Panc1 (cell line): ENCODE results near the gene ZP4. TPM values are rescaled to one million over a fixed set of nuclear protein-coding genes. Genes with fewer than 3 reads are reported as not detected.

Experiments
- ATAC-seq: fragments of 200-7000 bp; cut with Tn5 transposase; 2 replicates; pipeline ENCODE4 v1.9.1; 2020; ENCODE audit warnings: mild to moderate bottlenecking, moderate library complexity
- BruUV-seq: library from RNA; stranded (reverse); fragments of 400-500 nt; replicated peaks from 2 replicates; lab custom pipeline; 2021; lab: Mats Ljungman, UMichigan
- CTCF ChIA-PET: fragments of 300-600 bp; sonication (Branson Sonifier 250); formaldehyde crosslinking; loops from one replicate; lab custom pipeline; 2022; ENCODE audit warnings: antibody characterized with exemption; lab: Charles Lee
- POLR2A ChIA-PET: fragments of 300-600 bp; sonication (Branson Sonifier 250); formaldehyde crosslinking; loops from one replicate; lab custom pipeline; 2022; ENCODE audit warnings: antibody characterized with exemption; lab: Charles Lee
- DNase-seq: peaks from one replicate; pipeline ENCODE4 v3.0.0-alpha.2; 2010; ENCODE audit warnings: low read depth, low spot score
- H3K27ac ChIP-seq: 2 replicates; pipeline ENCODE4 v1.5.1; 2011; ENCODE audit warnings: mild to moderate bottlenecking, low read length, inconsistent platforms
- H3K27me3 ChIP-seq: fragments of 200-500 bp; sonication (Bioruptor generic); 2 replicates; pipeline ENCODE4 v1.6.0; 2014; ENCODE audit warnings: low read length, inconsistent platforms; ENCODE audit not compliant: control insufficient read depth, insufficient read depth
- H3K36me3 ChIP-seq: fragments of 200-500 bp; sonication (Bioruptor generic); 2 replicates; pipeline ENCODE4 v1.5.1; 2014; ENCODE audit warnings: inconsistent platforms, mild to moderate bottlenecking, low read length, moderate library complexity; ENCODE audit not compliant: control insufficient read depth, insufficient read depth
- H3K4me1 ChIP-seq: 2 replicates; pipeline ENCODE4 v1.5.1; 2011; ENCODE audit warnings: inconsistent platforms, mild to moderate bottlenecking, low read length, moderate library complexity; ENCODE audit not compliant: control insufficient read depth, insufficient read depth
- H3K4me3 ChIP-seq, 2 experiments: 2 replicates each; pipeline ENCODE4 v1.5.1; 2011 to 2012; ENCODE audit warnings: low read depth in 2 of 2, low read length in 2 of 2, mild to moderate bottlenecking in 2 of 2, inconsistent platforms in 1 of 2, moderate library complexity in 1 of 2
- H3K9me3 ChIP-seq: fragments of 200-500 bp; sonication (Bioruptor generic); 2 replicates; pipeline ENCODE4 v1.5.1; 2014; ENCODE audit warnings: low read depth, mild to moderate bottlenecking, inconsistent platforms, low read length, moderate library complexity; ENCODE audit not compliant: control insufficient read depth, insufficient read depth
- CTCF ChIP-seq: fragments of 450-650 bp; IDR thresholded peaks from 2 replicates; pipeline ENCODE4 v1.5.1; 2017; ENCODE audit warnings: mild to moderate bottlenecking
- POLR2AphosphoS5 ChIP-seq: IDR thresholded peaks from 2 replicates; pipeline ENCODE4 v1.6.1; 2012; ENCODE audit warnings: mild to moderate bottlenecking, low read depth, low read length, moderate library complexity
- REST ChIP-seq, 2 experiments: IDR thresholded peaks; 2 replicates each; pipeline ENCODE4 v1.6.1; 2011 to 2012; ENCODE audit warnings: low read depth in 2 of 2, control low read depth in 1 of 2, low read length in 1 of 2, mild to moderate bottlenecking in 1 of 2, moderate library complexity in 1 of 2; ENCODE audit not compliant: insufficient read depth in 1 of 2
- SIN3A ChIP-seq: IDR thresholded peaks from 2 replicates; pipeline ENCODE4 v1.6.1; 2012; ENCODE audit warnings: low read depth, mild to moderate bottlenecking, low read length, moderate library complexity, borderline replicate concordance; ENCODE audit not compliant: insufficient read depth
- TCF7L2 ChIP-seq: IDR thresholded peaks from 2 replicates; pipeline ENCODE4 v1.6.1; 2011; ENCODE audit warnings: mild to moderate bottlenecking, low read depth, low read length, inconsistent platforms
- in situ Hi-C: cut with HindIII; loops from 2 replicates; pipeline ENCODE4 v1.10.0; 2016; ENCODE audit warnings: low sequenced_read_pairs, low pct_unique_long_range_greater_than_20kb
- intact Hi-C: fragments of 100-400 bp; cut with micrococcal nuclease; formaldehyde crosslinking; loops from one replicate; pipeline ENCODE4 v1.10.0; 2022; ENCODE audit not compliant: unreplicated experiment
- total RNA-seq: library from RNA; stranded (reverse); gene quantifications from one replicate; pipeline ENCODE4 v1.2.1, GENCODE V29; 2021; ENCODE audit not compliant: unreplicated experiment

Gene ZP4
- total RNA-seq, 1 experiment from 2014 or later = not detected

GRCh38 chr1:237890416-237890815 lies 306 bp downstream of the ZP4 start:
- in situ Hi-C loops = no loop called here
- Histone ChIP-seq H3K27ac (no peak overlapping the region), H3K9me3 (no peaks in the 10 kb centered on the region), H3K4me1 (no peaks in the 10 kb centered on the region), H3K4me3 (no peak overlapping the region), H3K36me3 (no peaks in the 10 kb centered on the region), H3K27me3 (no peaks in the 10 kb centered on the region)
- no peak for ATAC-seq
- POLR2A ChIA-PET = no interaction called here
- no TSS peak for BruUV-seq
- DNase-seq = no peak
- CTCF ChIA-PET = no interaction called here
- TF ChIP-seq SIN3A = no peak
- no peak for TF ChIP-seq CTCF
- no peak for TF ChIP-seq TCF7L2
- TF ChIP-seq REST (IDR thresholded peaks at IDR 0.05; ENCODE audit: insufficient read depth in 1 of 2, low read depth in 2 of 2, low read length in 1 of 2) = no peak
- TF ChIP-seq POLR2AphosphoS5 = no peak
- intact Hi-C loops = no loop called here

GRCh38 chr1:237888143-237888542 lies 2.6 kb downstream of the ZP4 start:
- ChIA-PET POLR2A (no interaction called here), CTCF (no interaction called here)
- in situ Hi-C loops = no loop called here
- no peaks in the 10 kb centered on the region for H3K27me3 ChIP-seq
- no peaks in the 10 kb centered on the region for H3K4me1 ChIP-seq
- no peaks in the 10 kb centered on the region for H3K36me3 ChIP-seq
- no peak overlapping the region for H3K4me3 ChIP-seq
- no TSS peak for BruUV-seq
- 0 out of 2 replicates have a peak, but pooled peaks cover 3% of the 10 kb centered on the region for H3K9me3 ChIP-seq
- no peak for TF ChIP-seq TCF7L2
- TF ChIP-seq POLR2AphosphoS5 = no peak
- TF ChIP-seq CTCF = no peak
- no peak for TF ChIP-seq REST (IDR thresholded peaks at IDR 0.05; ENCODE audit: insufficient read depth in 1 of 2, low read depth in 2 of 2, low read length in 1 of 2)
- no peak for TF ChIP-seq SIN3A
- DNase-seq (no peak), ATAC-seq (no peak)
- no peak overlapping the region for H3K27ac ChIP-seq
- intact Hi-C loops = no loop called here
